Natural killer cell (primary cell): ENCODE measurements around the gene CSHL1. TPM values are rescaled to one million over a fixed set of nuclear protein-coding genes. Genes with fewer than 3 reads are reported as not detected.

Experiments
- ATAC-seq, 3 donors: fragments of 150-1000 bp in 2 of 3; fragments of 200-7000 bp in 1 of 3; cut with Tn5 transposase; 1 replicate in 1 of 3; 2 replicates in 2 of 3; pipeline ENCODE4 v1.10.0; 2021; ENCODE audit warnings: mild to moderate bottlenecking in 2 of 3, moderate library complexity in 2 of 3
- DNase-seq, 2 donors: peaks; one replicate each; pipeline versions ENCODE4 v3.0.0 to v3.0.0-alpha.2; 2013 to 2021; ENCODE audit warnings: mixed read lengths in 1 of 2
- H3K27ac ChIP-seq: one replicate; pipeline ENCODE4 v1.5.1; 2013; ENCODE audit warnings: mild to moderate bottlenecking, low read length
- H3K27me3 ChIP-seq: one replicate; pipeline ENCODE4 v1.6.1; 2013; ENCODE audit warnings: low read length; ENCODE audit not compliant: control insufficient read depth, insufficient read depth
- H3K36me3 ChIP-seq: one replicate; pipeline ENCODE4 v1.6.1; 2013; ENCODE audit warnings: low read length; ENCODE audit not compliant: control insufficient read depth, insufficient read depth
- H3K4me1 ChIP-seq: one replicate; pipeline ENCODE4 v1.6.1; 2013; ENCODE audit warnings: low read length; ENCODE audit not compliant: control insufficient read depth, insufficient read depth
- H3K4me3 ChIP-seq: one replicate; pipeline ENCODE4 v1.5.1; 2013; ENCODE audit warnings: low read length
- H3K9me3 ChIP-seq: one replicate; pipeline ENCODE4 v1.6.1; 2013; ENCODE audit warnings: low read length; ENCODE audit not compliant: control insufficient read depth, insufficient read depth
- H3K27ac Mint-ChIP-seq, 2 donors: one replicate each; pipeline ENCODE4 v1.8.0; 2022; ENCODE audit warnings: mild to moderate bottlenecking in 2 of 2, mixed read lengths in 2 of 2, moderate library complexity in 1 of 2
- H3K27me3 Mint-ChIP-seq, 2 donors: one replicate each; pipeline ENCODE4 v1.8.0; 2022; ENCODE audit warnings: low read depth in 2 of 2, mixed read lengths in 2 of 2
- H3K36me3 Mint-ChIP-seq: one replicate; pipeline ENCODE4 v1.8.0; 2022; ENCODE audit warnings: mixed read lengths
- H3K4me1 Mint-ChIP-seq, 2 donors: one replicate each; pipeline ENCODE4 v1.8.0; 2022; ENCODE audit warnings: mixed read lengths in 2 of 2
- H3K4me3 Mint-ChIP-seq: one replicate; pipeline ENCODE4 v1.8.0; 2022; ENCODE audit warnings: mild to moderate bottlenecking, moderate library complexity, mixed read lengths
- H3K9me3 Mint-ChIP-seq, 2 donors: one replicate each; pipeline ENCODE4 v1.8.0; 2022; ENCODE audit warnings: mixed read lengths in 2 of 2
- WGBS: methylation state at CpG from one replicate; pipeline ENCODE4 v1.1.7; 2013; ENCODE audit warnings: missing lambda C conversion rate; ENCODE audit not compliant: insufficient coverage; 5-methylcytosine and 5-hydroxymethylcytosine counted together
- intact Hi-C: fragments of 100-400 bp; cut with micrococcal nuclease; formaldehyde crosslinking; loops from one replicate; pipeline ENCODE4 v1.14.2; 2022
- total RNA-seq, 4 donors: library from RNA; stranded (reverse); fragments of 120-200 nt in 1 of 4; gene quantifications; one replicate each; pipeline versions ENCODE4 v1.2.3 to v1.2.4, GENCODE V29; 2013 to 2022
- TF ChIP-seq, protein P1 (sequence below): fragments of 200-600 bp; IDR thresholded peaks from one replicate; pipeline ENCODE4 v1.8.0; 2022; ENCODE audit warnings: antibody characterized with exemption

Gene CSHL1
- total RNA-seq, 3 donors from 2014 or later (not counting 1 experiment from before 2014, with no cell fraction given) = not detected

GRCh38 chr17:63956296-63956920 lies 45.4 kb upstream of the CSHL1 start:
- no peak for ATAC-seq
- Mint-ChIP-seq H3K4me1 (peaks cover 16 to 26% of the 10 kb centered on the region in 2 donors), H3K36me3 (no peaks in the 10 kb centered on the region), H3K27ac (no peak overlapping the region), H3K27me3 (no peaks in the 10 kb centered on the region), H3K9me3 (no peaks in the 10 kb centered on the region), H3K4me3 (no peak overlapping the region)
- Histone ChIP-seq H3K27me3 (no peaks in the 10 kb centered on the region), H3K4me3 (no peak overlapping the region), H3K9me3 (no peaks in the 10 kb centered on the region), H3K27ac (no peak overlapping the region), H3K36me3 (no peaks in the 10 kb centered on the region), H3K4me1 (peaks cover 39% of the 10 kb centered on the region)
- 92% methylated on average over 5 of the region's 5 CpGs for WGBS
- TF ChIP-seq, protein P1, sequence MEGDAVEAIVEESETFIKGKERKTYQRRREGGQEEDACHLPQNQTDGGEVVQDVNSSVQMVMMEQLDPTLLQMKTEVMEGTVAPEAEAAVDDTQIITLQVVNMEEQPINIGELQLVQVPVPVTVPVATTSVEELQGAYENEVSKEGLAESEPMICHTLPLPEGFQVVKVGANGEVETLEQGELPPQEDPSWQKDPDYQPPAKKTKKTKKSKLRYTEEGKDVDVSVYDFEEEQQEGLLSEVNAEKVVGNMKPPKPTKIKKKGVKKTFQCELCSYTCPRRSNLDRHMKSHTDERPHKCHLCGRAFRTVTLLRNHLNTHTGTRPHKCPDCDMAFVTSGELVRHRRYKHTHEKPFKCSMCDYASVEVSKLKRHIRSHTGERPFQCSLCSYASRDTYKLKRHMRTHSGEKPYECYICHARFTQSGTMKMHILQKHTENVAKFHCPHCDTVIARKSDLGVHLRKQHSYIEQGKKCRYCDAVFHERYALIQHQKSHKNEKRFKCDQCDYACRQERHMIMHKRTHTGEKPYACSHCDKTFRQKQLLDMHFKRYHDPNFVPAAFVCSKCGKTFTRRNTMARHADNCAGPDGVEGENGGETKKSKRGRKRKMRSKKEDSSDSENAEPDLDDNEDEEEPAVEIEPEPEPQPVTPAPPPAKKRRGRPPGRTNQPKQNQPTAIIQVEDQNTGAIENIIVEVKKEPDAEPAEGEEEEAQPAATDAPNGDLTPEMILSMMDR = no peak
- intact Hi-C loops = no loop called here
- DNase-seq = no peak

- H3K9me3 ChIP-seq = no peaks in the 10 kb centered on the region
- intact Hi-C loops = no loop called here
- no peaks in the 10 kb centered on the region for H3K36me3 ChIP-seq
- peaks cover 14 to 22% of the 10 kb centered on the region in 2 donors for H3K4me1 Mint-ChIP-seq
- no peaks in the 10 kb centered on the region for H3K36me3 Mint-ChIP-seq
- H3K4me3 ChIP-seq = no peak overlapping the region
- no peaks in the 10 kb centered on the region for H3K27me3 Mint-ChIP-seq
- no peak for ATAC-seq
- no peak overlapping the region for H3K4me3 Mint-ChIP-seq
- no peak overlapping the region for H3K27ac ChIP-seq
- no peaks in the 10 kb centered on the region for H3K9me3 Mint-ChIP-seq
- TF ChIP-seq, protein P1 = no peak
- no peak for DNase-seq
- 96% methylated on average over 4 of the region's 4 CpGs for WGBS
- H3K4me1 ChIP-seq = peaks cover 34% of the 10 kb centered on the region
- no peaks in the 10 kb centered on the region for H3K27me3 ChIP-seq
- peak overlapping the region in 1 of 2 donors; percentile 1 for H3K27ac Mint-ChIP-seq
These were observed 44.7 kb upstream of the CSHL1 start for GRCh38 chr17:63955791-63956190.

- H3K9me3 ChIP-seq = no peaks in the 10 kb centered on the region
- intact Hi-C loops = no loop called here
- H3K4me1 Mint-ChIP-seq = peaks cover 14 to 22% of the 10 kb centered on the region in 2 donors
- H3K27ac Mint-ChIP-seq = peak overlapping the region in 1 of 2 donors; percentile 93
- no peaks in the 10 kb centered on the region for H3K36me3 Mint-ChIP-seq
- H3K4me3 ChIP-seq = no peak overlapping the region
- H3K27me3 Mint-ChIP-seq = no peaks in the 10 kb centered on the region
- no peaks in the 10 kb centered on the region for H3K36me3 ChIP-seq
- H3K4me3 Mint-ChIP-seq = no peak overlapping the region
- WGBS = 87% methylated on average over 11 of the region's 11 CpGs
- H3K9me3 Mint-ChIP-seq = no peaks in the 10 kb centered on the region
- DNase-seq = no peak
- ATAC-seq = no peak
- no peaks in the 10 kb centered on the region for H3K27me3 ChIP-seq
- H3K4me1 ChIP-seq = peaks cover 35% of the 10 kb centered on the region
- TF ChIP-seq, protein P1 = no peak
- no peak overlapping the region for H3K27ac ChIP-seq
These were observed 44.2 kb upstream of the CSHL1 start for GRCh38 chr17:63955232-63955631.
